Ectodermal cell (in vitro differentiated cells): ENCODE measurements around the gene GNE.
"Not testable (repeated sequence)": the region's sequence is repeated elsewhere in the genome, so short reads cannot be mapped to it uniquely, and the experiment has no call there.

Experiments
- H3K27ac ChIP-seq: 2 replicates; pipeline ENCODE4 v1.7.0; 2013; ENCODE audit warnings: mild to moderate bottlenecking, low read depth, low read length; ENCODE audit not compliant: insufficient read depth, poor library complexity, severe bottlenecking
- H3K27me3 ChIP-seq: 2 replicates; pipeline ENCODE4 v1.7.0; 2013; ENCODE audit warnings: mild to moderate bottlenecking, low read length; ENCODE audit not compliant: insufficient read depth, control insufficient read depth, poor library complexity, severe bottlenecking
- H3K36me3 ChIP-seq: one replicate; pipeline ENCODE4 v1.7.0; 2013; ENCODE audit warnings: low read length; ENCODE audit not compliant: control insufficient read depth, insufficient read depth
- H3K4me1 ChIP-seq: one replicate; pipeline ENCODE4 v1.7.0; 2013; ENCODE audit warnings: low read length; ENCODE audit not compliant: control insufficient read depth, insufficient read depth
- H3K4me3 ChIP-seq: 2 replicates; pipeline ENCODE4 v1.7.0; 2013; ENCODE audit warnings: low read depth, low read length, control low read depth; ENCODE audit not compliant: insufficient read depth
- H3K9me3 ChIP-seq: 2 replicates; pipeline ENCODE4 v1.7.0; 2013; ENCODE audit warnings: mild to moderate bottlenecking, low read length, moderate library complexity; ENCODE audit not compliant: control insufficient read depth
- WGBS, 2 experiments: methylation state at CpG; one replicate each; pipeline ENCODE4 v1.1.7; 2013; ENCODE audit warnings: missing lambda C conversion rate in 2 of 2; 5-methylcytosine and 5-hydroxymethylcytosine counted together

The GNE gene

GRCh38 chr9:36245906-36246305 lies 12.3 kb downstream of the GNE start:
- no peaks in the 10 kb centered on the region for H3K27me3 ChIP-seq
- H3K27ac ChIP-seq: no peak overlapping the region
- H3K36me3 ChIP-seq: peaks cover 10% of the 10 kb centered on the region
- 93 to 94% methylated on average over 6 of the region's 6 CpGs for WGBS, 2 experiments
- H3K9me3 ChIP-seq: no peaks in the 10 kb centered on the region
- no peaks in the 10 kb centered on the region for H3K4me1 ChIP-seq
- H3K4me3 ChIP-seq: no peak overlapping the region

GRCh38 chr9:36239675-36240074 lies 18.6 kb downstream of the GNE start:
- not testable (repeated sequence) for H3K4me1 ChIP-seq, H3K27ac ChIP-seq, H3K9me3 ChIP-seq, H3K27me3 ChIP-seq, H3K4me3 ChIP-seq
- 94 to 98% methylated on average over 3 of the region's 3 CpGs for WGBS, 2 experiments
- H3K36me3 ChIP-seq: peaks cover 12% of the 10 kb centered on the region

- H3K4me3 ChIP-seq, H3K27ac ChIP-seq, H3K4me1 ChIP-seq, H3K9me3 ChIP-seq, H3K27me3 ChIP-seq: not testable (repeated sequence)
- H3K36me3 ChIP-seq: peaks cover 10% of the 10 kb centered on the region
- 98% methylated on average over 5 to 7 of the region's 7 CpGs for WGBS, 2 experiments
These were observed 19.0 kb downstream of the GNE start for GRCh38 chr9:36239205-36239604.

GRCh38 chr9:36237230-36237629 lies 21.0 kb downstream of the GNE start:
- Histone ChIP-seq H3K4me1 (no peaks in the 10 kb centered on the region), H3K9me3 (no peaks in the 10 kb centered on the region), H3K4me3 (no peak overlapping the region), H3K27ac (no peak overlapping the region), H3K27me3 (no peaks in the 10 kb centered on the region), H3K36me3 (peaks cover 16% of the 10 kb centered on the region)
- WGBS, 2 experiments: 100% methylated on average over 2 to 3 of the region's 3 CpGs

GRCh38 chr9:36222449-36222848 lies 35.8 kb downstream of the GNE start:
- Histone ChIP-seq H3K27ac (no peak overlapping the region), H3K27me3 (no peaks in the 10 kb centered on the region), H3K36me3 (peaks cover 57% of the 10 kb centered on the region), H3K4me1 (no peaks in the 10 kb centered on the region), H3K9me3 (no peaks in the 10 kb centered on the region), H3K4me3 (no peak overlapping the region)
- WGBS, 2 experiments: 89 to 92% methylated on average over 1 of the region's 1 CpG

- WGBS, 2 experiments: 95 to 97% methylated on average over 3 of the region's 3 CpGs
- no peaks in the 10 kb centered on the region for H3K4me1 ChIP-seq
- H3K27ac ChIP-seq: no peak overlapping the region
- H3K4me3 ChIP-seq: no peak overlapping the region
- peaks cover 50% of the 10 kb centered on the region for H3K36me3 ChIP-seq
- no peaks in the 10 kb centered on the region for H3K27me3 ChIP-seq
- H3K9me3 ChIP-seq: no peaks in the 10 kb centered on the region
These were observed 36.6 kb downstream of the GNE start for GRCh38 chr9:36221667-36222066.

GRCh38 chr9:36218411-36218901 lies 39.8 kb downstream of the GNE start:
- Histone ChIP-seq H3K27me3 (no peaks in the 10 kb centered on the region), H3K27ac (no peak overlapping the region), H3K4me3 (no peak overlapping the region), H3K36me3 (peaks cover 48% of the 10 kb centered on the region), H3K4me1 (no peaks in the 10 kb centered on the region), H3K9me3 (no peaks in the 10 kb centered on the region)
- WGBS, 2 experiments: 95% methylated on average over 7 of the region's 7 CpGs

- H3K4me1 ChIP-seq: no peaks in the 10 kb centered on the region
- no peak overlapping the region for H3K4me3 ChIP-seq
- H3K27ac ChIP-seq: no peak overlapping the region
- H3K9me3 ChIP-seq: no peaks in the 10 kb centered on the region
- H3K36me3 ChIP-seq: peaks cover 44% of the 10 kb centered on the region
- 93 to 96% methylated on average over 5 of the region's 5 CpGs for WGBS, 2 experiments
- H3K27me3 ChIP-seq: no peaks in the 10 kb centered on the region
These were observed 40.2 kb downstream of the GNE start for GRCh38 chr9:36218011-36218410.

- 86 to 89% methylated on average over 13 of the region's 13 CpGs for WGBS, 2 experiments
- Histone ChIP-seq H3K4me3 (no peak overlapping the region), H3K27me3 (no peaks in the 10 kb centered on the region), H3K9me3 (no peaks in the 10 kb centered on the region), H3K4me1 (no peaks in the 10 kb centered on the region), H3K36me3 (peaks cover 39% of the 10 kb centered on the region), H3K27ac (no peak overlapping the region)
These were observed 40.8 kb downstream of the GNE start for GRCh38 chr9:36217256-36217968.

- H3K9me3 ChIP-seq: no peaks in the 10 kb centered on the region
- H3K4me3 ChIP-seq: no peak overlapping the region
- H3K36me3 ChIP-seq: peaks cover 45% of the 10 kb centered on the region
- no peaks in the 10 kb centered on the region for H3K27me3 ChIP-seq
- peaks cover 3% of the 10 kb centered on the region for H3K4me1 ChIP-seq
- no peak overlapping the region for H3K27ac ChIP-seq
These were observed 43.7 kb downstream of the GNE start for GRCh38 chr9:36214571-36214970.
